HepG2 (cell line): ENCODE results near the gene CUL9. TPM values are rescaled to one million over a fixed set of nuclear protein-coding genes. Genes with fewer than 3 reads are reported as not detected.

Experiments
- ATM ChIP-seq: fragments of 450-650 bp; IDR thresholded peaks from 2 replicates; pipeline ENCODE4 v1.7.1; 2017; ENCODE audit warnings: mild to moderate bottlenecking, borderline replicate concordance
- GMEB2 ChIP-seq: IDR thresholded peaks from 2 replicates; pipeline ENCODE4 v1.6.1; 2016; ENCODE audit warnings: missing biosample characterization, missing genetic modification reagents, low read depth
- KDM6A ChIP-seq: IDR thresholded peaks from 2 replicates; pipeline ENCODE4 v1.6.1; 2016; ENCODE audit warnings: low read depth
- KLF11 ChIP-seq: IDR thresholded peaks from 2 replicates; pipeline ENCODE4 v1.6.1; 2016; ENCODE audit warnings: missing compliant biosample characterization
- POLR2AphosphoS2 ChIP-seq: IDR thresholded peaks from 2 replicates; pipeline ENCODE4 v1.6.1; 2011; ENCODE audit warnings: low read depth, low read length, improper control_type of control experiment
- REST ChIP-seq, 2 experiments: IDR thresholded peaks; 2 replicates each; pipeline ENCODE4 v1.6.1; 2011 to 2012; ENCODE audit warnings: low read length in 2 of 2, borderline replicate concordance in 1 of 2, low read depth in 1 of 2, mild to moderate bottlenecking in 1 of 2, moderate library complexity in 1 of 2
- SIN3B ChIP-seq: fragments of 150-350 bp; IDR thresholded peaks from 2 replicates; pipeline ENCODE4 v1.6.1; 2014; ENCODE audit warnings: low read length
- YEATS2 ChIP-seq: sonication (generic); formaldehyde crosslinking; IDR thresholded peaks from 2 replicates; pipeline ENCODE4 v1.4.0; 2020; ENCODE audit warnings: missing genetic modification reagents, borderline replicate concordance
- ZBTB21 ChIP-seq: sonication (generic); formaldehyde crosslinking; IDR thresholded peaks from 2 replicates; pipeline ENCODE4 v1.4.0; 2020; ENCODE audit warnings: missing genetic modification reagents
- ZNF224 ChIP-seq: sonication (generic); formaldehyde crosslinking; IDR thresholded peaks from 2 replicates; pipeline ENCODE4 v1.5.0; 2020; ENCODE audit warnings: mild to moderate bottlenecking, missing genetic modification reagents
- ZNF513 ChIP-seq: sonication (generic); formaldehyde crosslinking; conservative IDR thresholded peaks from 2 replicates; pipeline ENCODE4 v1.5.0; 2020; ENCODE audit warnings: missing genetic modification reagents
- ZNF749 ChIP-seq: sonication (generic); formaldehyde crosslinking; IDR thresholded peaks from 2 replicates; pipeline ENCODE4 v1.8.0; 2022; ENCODE audit warnings: mild to moderate bottlenecking, missing genetic modification reagents, moderate library complexity, borderline replicate concordance
- ZNF772 ChIP-seq: sonication (generic); formaldehyde crosslinking; IDR thresholded peaks from 2 replicates; pipeline ENCODE4 v1.5.0; 2020; ENCODE audit warnings: mild to moderate bottlenecking, missing genetic modification reagents
- ZSCAN30 ChIP-seq: sonication (generic); formaldehyde crosslinking; IDR thresholded peaks from 2 replicates; pipeline ENCODE4 v1.5.0; 2020; ENCODE audit warnings: mild to moderate bottlenecking, missing genetic modification reagents
- polyA plus RNA-seq, 8 experiments: library from polyadenylated mRNA; depleted of rRNA in 3 of 8; stranded (reverse) in 7 of 8; unstranded in 1 of 8; fragments of >200 nt; fragmentation: Illumina TruSeq in 4 of 8; extraction: Trizol in 4 of 8; gene quantifications; 2 replicates each; pipeline versions ENCODE4 v1.2.1 to v1.2.3, GENCODE V29; 2011 to 2016; ENCODE audit warnings: low read depth in 4 of 8, missing spikeins in 1 of 8, mixed read lengths in 1 of 8; ENCODE audit not compliant: insufficient read depth in 1 of 8
- total RNA-seq, 5 experiments: library from RNA; depleted of rRNA; stranded (reverse); fragments of >200 nt; fragmentation: Illumina TruSeq; extraction: Trizol; gene quantifications; 2 replicates each; pipeline ENCODE4 v1.2.3, GENCODE V29; 2016; ENCODE audit warnings: low read depth in 1 of 5
- TF ChIP-seq, protein P1 (sequence below): sonication (generic); formaldehyde crosslinking; IDR thresholded peaks from 2 replicates; pipeline ENCODE4 v1.8.1; 2023; ENCODE audit warnings: missing genetic modification reagents, mild to moderate bottlenecking, borderline replicate concordance
- TF ChIP-seq, protein P2 (sequence below): sonication (generic); formaldehyde crosslinking; IDR thresholded peaks from 2 replicates; pipeline ENCODE4 v1.5.0; 2020; ENCODE audit warnings: mild to moderate bottlenecking, missing genetic modification reagents
- TF ChIP-seq, protein P3 (sequence below): sonication (generic); formaldehyde crosslinking; IDR thresholded peaks from 2 replicates; pipeline ENCODE4 v1.9.0; 2021; ENCODE audit warnings: missing genetic modification reagents, borderline replicate concordance

The CUL9 gene
- total and polyA plus RNA-seq, 2 of the 13 experiments (the other 11 are each of a cell fraction or from before 2014, with no cell fraction given) = 11.4 to 13.7 TPM

GRCh38 chr6:43263314-43264178 lies 81.5 kb downstream of the CUL9 start (continued):
- TF ChIP-seq REST (IDR thresholded peaks at IDR 0.05; ENCODE audit: borderline replicate concordance in 1 of 2, low read depth in 1 of 2, low read length in 2 of 2) = no peak
- TF ChIP-seq ZNF224 (CRISPR knock-in tag) = no peak
- no peak for TF ChIP-seq GMEB2 (CRISPR knock-in tag)
- TF ChIP-seq, protein P1, sequence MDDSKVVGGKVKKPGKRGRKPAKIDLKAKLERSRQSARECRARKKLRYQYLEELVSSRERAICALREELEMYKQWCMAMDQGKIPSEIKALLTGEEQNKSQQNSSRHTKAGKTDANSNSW (CRISPR knock-in tag) = no peak
- no peak for TF ChIP-seq ZSCAN30 (CRISPR knock-in tag)
- TF ChIP-seq ZNF772 (CRISPR knock-in tag) = peak; percentile 86; the same call in 1 of the 2 replicates
- no peak; the same call in 1 of the 2 replicates for TF ChIP-seq ZNF749 (CRISPR knock-in tag)
- peak; percentile 17; the same call in 1 of the 2 replicates for TF ChIP-seq YEATS2 (CRISPR knock-in tag)
- TF ChIP-seq SIN3B = no peak
- no peak for TF ChIP-seq KDM6A
- TF ChIP-seq, protein P2, sequence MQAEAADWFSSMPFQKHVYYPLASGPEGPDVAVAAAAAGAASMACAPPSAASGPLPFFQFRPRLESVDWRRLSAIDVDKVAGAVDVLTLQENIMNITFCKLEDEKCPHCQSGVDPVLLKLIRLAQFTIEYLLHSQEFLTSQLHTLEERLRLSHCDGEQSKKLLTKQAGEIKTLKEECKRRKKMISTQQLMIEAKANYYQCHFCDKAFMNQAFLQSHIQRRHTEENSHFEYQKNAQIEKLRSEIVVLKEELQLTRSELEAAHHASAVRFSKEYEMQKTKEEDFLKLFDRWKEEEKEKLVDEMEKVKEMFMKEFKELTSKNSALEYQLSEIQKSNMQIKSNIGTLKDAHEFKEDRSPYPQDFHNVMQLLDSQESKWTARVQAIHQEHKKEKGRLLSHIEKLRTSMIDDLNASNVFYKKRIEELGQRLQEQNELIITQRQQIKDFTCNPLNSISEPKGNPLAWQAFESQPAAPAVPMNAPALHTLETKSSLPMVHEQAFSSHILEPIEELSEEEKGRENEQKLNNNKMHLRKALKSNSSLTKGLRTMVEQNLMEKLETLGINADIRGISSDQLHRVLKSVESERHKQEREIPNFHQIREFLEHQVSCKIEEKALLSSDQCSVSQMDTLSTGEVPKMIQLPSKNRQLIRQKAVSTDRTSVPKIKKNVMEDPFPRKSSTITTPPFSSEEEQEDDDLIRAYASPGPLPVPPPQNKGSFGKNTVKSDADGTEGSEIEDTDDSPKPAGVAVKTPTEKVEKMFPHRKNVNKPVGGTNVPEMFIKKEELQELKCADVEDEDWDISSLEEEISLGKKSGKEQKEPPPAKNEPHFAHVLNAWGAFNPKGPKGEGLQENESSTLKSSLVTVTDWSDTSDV (CRISPR knock-in tag) = no peak
- TF ChIP-seq ZNF513 = no peak
- no peak for TF ChIP-seq ATM
- TF ChIP-seq POLR2AphosphoS2 = no peak
- TF ChIP-seq, protein P3, sequence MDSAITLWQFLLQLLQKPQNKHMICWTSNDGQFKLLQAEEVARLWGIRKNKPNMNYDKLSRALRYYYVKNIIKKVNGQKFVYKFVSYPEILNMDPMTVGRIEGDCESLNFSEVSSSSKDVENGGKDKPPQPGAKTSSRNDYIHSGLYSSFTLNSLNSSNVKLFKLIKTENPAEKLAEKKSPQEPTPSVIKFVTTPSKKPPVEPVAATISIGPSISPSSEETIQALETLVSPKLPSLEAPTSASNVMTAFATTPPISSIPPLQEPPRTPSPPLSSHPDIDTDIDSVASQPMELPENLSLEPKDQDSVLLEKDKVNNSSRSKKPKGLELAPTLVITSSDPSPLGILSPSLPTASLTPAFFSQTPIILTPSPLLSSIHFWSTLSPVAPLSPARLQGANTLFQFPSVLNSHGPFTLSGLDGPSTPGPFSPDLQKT (CRISPR knock-in tag) = no peak
- peak; percentile 86; the same call in 1 of the 2 replicates for TF ChIP-seq KLF11 (CRISPR knock-in tag)
- no peak; the same call in 1 of the 2 replicates for TF ChIP-seq ZBTB21 (CRISPR knock-in tag)
